ENCODE measurements around the gene NTNG2. TPM values are rescaled to one million over a fixed set of nuclear protein-coding genes. Genes with fewer than 3 reads are reported as not detected.

The NTNG2 gene
- total and polyA plus RNA-seq, 8 donors: under 0.01 to 8.1 (median 0.31) TPM; not detected in 1

DNA sequence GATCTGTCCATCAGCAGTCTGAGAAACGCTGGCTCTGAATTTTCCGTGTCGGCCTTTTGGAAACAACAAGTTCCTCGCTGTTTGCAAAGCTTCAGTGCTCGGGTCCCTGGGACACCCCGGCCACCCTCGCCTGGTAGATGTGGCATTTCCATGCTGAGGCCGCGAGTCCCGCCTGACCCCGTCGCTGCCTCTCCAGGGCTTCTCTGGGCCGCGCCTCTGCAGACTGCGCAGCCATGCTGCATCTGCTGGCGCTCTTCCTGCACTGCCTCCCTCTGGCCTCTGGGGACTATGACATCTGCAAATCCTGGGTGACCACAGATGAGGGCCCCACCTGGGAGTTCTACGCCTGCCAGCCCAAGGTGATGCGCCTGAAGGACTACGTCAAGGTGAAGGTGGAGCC, 4.7 kb downstream of the NTNG2 start:
- no peak for TF ChIP-seq CTCF (IDR thresholded peaks at IDR 0.05)
- no peak for TF ChIP-seq EP300 (IDR thresholded peaks at IDR 0.05)
- TF ChIP-seq POLR2AphosphoS5 (IDR thresholded peaks at IDR 0.05): no peak
- no peak for TF ChIP-seq POLR2A (IDR thresholded peaks at IDR 0.05)
- Histone ChIP-seq H3K9me3 (no peaks in the 10 kb centered on the region), H3K4me3 (no peak overlapping the region), H3K27me3 (peaks cover 15 to 99% (median 84%) of the 10 kb centered on the region in 3 donors), H3K27ac (no peak overlapping the region), H3K36me3 (no peaks in the 10 kb centered on the region), H3K4me1 (peaks cover 20 to 32% (median 26%) of the 10 kb centered on the region in 4 donors)
- peak in 1 of 2 donors; percentile 31 for DNase-seq
- intact Hi-C loops (cut with DNase I; ENCODE audit: low total_unique reads): loop anchor here (5.0 kb wide), 1 partner anchor 66 kb away; no protein-coding TSS in a partner anchor
- WGBS, 5 donors: 44 to 69% (median 53%) methylated on average over 15 to 19 of the region's 19 CpGs

DNA sequence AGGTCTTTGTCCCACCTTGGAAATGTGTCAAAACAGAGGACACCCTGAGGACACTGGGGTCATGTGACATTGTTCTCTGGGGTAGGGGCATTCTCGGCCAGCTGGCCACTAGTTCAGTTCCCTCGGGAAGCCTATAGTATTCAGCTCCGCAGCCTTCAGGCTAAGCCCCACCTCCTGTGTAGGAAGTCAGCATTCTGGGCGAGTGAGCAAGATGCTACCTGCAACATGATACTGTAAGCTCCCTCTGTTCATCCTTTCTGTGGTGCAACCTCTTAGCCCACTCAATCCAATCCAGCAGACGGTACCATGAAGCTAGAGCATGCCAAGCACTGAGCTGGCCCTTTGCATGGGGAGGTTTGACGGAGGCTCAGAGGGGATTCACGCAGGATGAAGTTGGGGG, 5.3 kb downstream of the NTNG2 start:
- Histone ChIP-seq H3K4me3 (no peak overlapping the region), H3K4me1 (peaks cover 17 to 28% (median 24%) of the 10 kb centered on the region in 4 donors), H3K27me3 (peaks cover 15 to 100% (median 79%) of the 10 kb centered on the region in 3 donors), H3K27ac (no peak overlapping the region), H3K9me3 (no peaks in the 10 kb centered on the region), H3K36me3 (no peaks in the 10 kb centered on the region)
- DNase-seq: no peak
- TF ChIP-seq POLR2A (IDR thresholded peaks at IDR 0.05) (no peak), POLR2AphosphoS5 (IDR thresholded peaks at IDR 0.05) (no peak), CTCF (IDR thresholded peaks at IDR 0.05) (no peak), EP300 (IDR thresholded peaks at IDR 0.05) (no peak)
- 45 to 63% (median 60%) methylated on average over 6 to 7 of the region's 7 CpGs for WGBS, 5 donors
- intact Hi-C loops (cut with DNase I; ENCODE audit: low total_unique reads): loop anchor here (5.0 kb wide), 1 partner anchor 65 kb away; no protein-coding TSS in a partner anchor

GRCh38 chr9:132168347-132168746, 6.5 kb downstream of the NTNG2 start:
- DNase-seq: peak in 1 of 2 donors; percentile 36
- peaks cover 15 to 91% (median 70%) of the 10 kb centered on the region in 3 donors for H3K27me3 ChIP-seq

GRCh38 chr9:132168851-132169250, 7.0 kb downstream of the NTNG2 start:
- intact Hi-C loops (cut with DNase I; ENCODE audit: low total_unique reads): loop anchor here (5.0 kb wide), 1 partner anchor 63 kb away; no protein-coding TSS in a partner anchor
- H3K9me3 ChIP-seq: no peaks in the 10 kb centered on the region
- H3K4me1 ChIP-seq: peaks cover under 1 to 12% (median 8%) of the 10 kb centered on the region in 4 donors
- peaks cover 11 to 86% (median 65%) of the 10 kb centered on the region in 3 donors for H3K27me3 ChIP-seq
- no peaks in the 10 kb centered on the region for H3K36me3 ChIP-seq
- H3K4me3 ChIP-seq: no peak overlapping the region
- no peak for DNase-seq
- TF ChIP-seq EP300 (IDR thresholded peaks at IDR 0.05) (no peak), POLR2A (IDR thresholded peaks at IDR 0.05) (no peak), POLR2AphosphoS5 (IDR thresholded peaks at IDR 0.05) (no peak), CTCF (IDR thresholded peaks at IDR 0.05) (no peak)
- H3K27ac ChIP-seq: no peak overlapping the region
- 55 to 66% (median 60%) methylated on average over 7 of the region's 7 CpGs for WGBS, 5 donors

More at GRCh38 chr9:132168347-132168746, 6.5 kb downstream of the NTNG2 start:
- intact Hi-C loops (cut with DNase I; ENCODE audit: low total_unique reads): loop anchor here (5.0 kb wide), 1 partner anchor 64 kb away; no protein-coding TSS in a partner anchor
- TF ChIP-seq POLR2A (IDR thresholded peaks at IDR 0.05): no peak
- no peak for TF ChIP-seq POLR2AphosphoS5 (IDR thresholded peaks at IDR 0.05)
- TF ChIP-seq EP300 (IDR thresholded peaks at IDR 0.05): no peak
- TF ChIP-seq CTCF (IDR thresholded peaks at IDR 0.05): no peak
- peaks cover 5 to 17% (median 13%) of the 10 kb centered on the region in 4 donors for H3K4me1 ChIP-seq
- no peaks in the 10 kb centered on the region for H3K9me3 ChIP-seq
- H3K27ac ChIP-seq: no peak overlapping the region
- WGBS, 5 donors: 57 to 73% (median 60%) methylated on average over 7 to 8 of the region's 8 CpGs
- no peak overlapping the region for H3K4me3 ChIP-seq
- H3K36me3 ChIP-seq: no peaks in the 10 kb centered on the region

All from stomach (tissue), 9 donors.